ENCODE results near the gene RPS14. TPM values are rescaled to one million over a fixed set of nuclear protein-coding genes. Genes with fewer than 3 reads are reported as not detected.

The RPS14 gene
- total and polyA plus RNA-seq, 9 of the 15 experiments (the other 6 are each of a cell fraction or from before 2014, with no cell fraction given) = 1,824 to 5,983 (median 3,017) TPM

- DNase-seq (ENCODE audit: extremely low read depth in 1 of 4, low spot score in 3 of 4) (no peak), ATAC-seq (no peak), FAIRE-seq (no peak)
- Histone ChIP-seq H2AFZ (ENCODE audit: low read depth, low read length) (no peak overlapping the region), H3K27ac (ENCODE audit: extremely low read depth, low read depth, low read length) (no peak overlapping the region), H3K79me2 (ENCODE audit: control insufficient read depth, insufficient read depth, low read length) (peaks cover 30% of the 10 kb centered on the region), H3K4me2 (ENCODE audit: insufficient read depth, low read length) (no peak overlapping the region), H4K20me1 (replicated peaks; ENCODE audit: control insufficient read depth, insufficient read depth, low read length) (peaks cover 22% of the 10 kb centered on the region), H3K9ac (ENCODE audit: insufficient read depth in 1 of 2, low read depth in 2 of 2, low read length in 2 of 2) (no peak overlapping the region), H3K9me3 (replicated peaks; ENCODE audit: control insufficient read depth, insufficient read depth, low read depth, low read length) (no peaks in the 10 kb centered on the region), H3K9me1 (ENCODE audit: control insufficient read depth, insufficient read depth, low read length) (no peaks in the 10 kb centered on the region), H3K36me3 (ENCODE audit: control insufficient read depth, insufficient read depth, low read length) (peaks cover 29% of the 10 kb centered on the region), H3K27me3 (ENCODE audit: control insufficient read depth in 2 of 2, insufficient read depth in 2 of 2, low read length in 2 of 2) (no peaks in the 10 kb centered on the region), H3K4me1 (replicated peaks in 1 of 2; ENCODE audit: control insufficient read depth in 2 of 2, insufficient read depth in 2 of 2, low read length in 2 of 2) (peaks cover 8 to 17% of the 10 kb centered on the region in 2 experiments; a peak in 4 of 5 replicates), H3K4me3 (no peak overlapping the region)
- 0% methylated on average over 1 of the region's 1 CpG for WGBS (ENCODE audit: insufficient coverage, low coverage, missing lambda C conversion rate)
- no TSS peak for BruUV-seq (replicated peaks)
- intact Hi-C loops (cut with micrococcal nuclease) (loop anchor here (10.0 kb wide), 1 partner anchor 323 kb away; the partner anchor contains the start of gene SMIM3), in situ Hi-C loops (cut with MboI) (loop anchor here (10.0 kb wide), 2 partner anchors 203 to 393 kb away; partner anchors contain the start of gene IRGM)
- POLR2A ChIA-PET = interaction anchor here (0.9 to 1.0 kb wide), 2 partner anchors 34 to 87 kb away, joined by 3 to 4 read pairs; no protein-coding TSS in a partner anchor
- CTCF ChIA-PET (ENCODE audit: low intra/inter-chr PET ratio) = no interaction called here
- TF ChIP-seq KDM1A (IDR thresholded peaks at IDR 0.05) = 0 out of 4 replicates have a peak, but pooled peaks of 1 of the 2 experiments have one; percentile 15
- peak; percentile 80 for TF ChIP-seq RBM25 (IDR thresholded peaks at IDR 0.05; ENCODE audit: low read depth, low read length, severe bottlenecking)
- TF ChIP-seq ZNF224 (CRISPR knock-in tag; IDR thresholded peaks at IDR 0.05) = no peak
- TF ChIP-seq BCOR (IDR thresholded peaks at IDR 0.05) = peak; percentile 90
- peak; percentile 68 for TF ChIP-seq ADNP (tag; IDR thresholded peaks at IDR 0.05)
These were observed 2.1 kb upstream of the RPS14 start for GRCh38 chr5:150451594-150451993.

GRCh38 chr5:150448952-150449516 lies 505 bp downstream of the RPS14 start:
- peak overlapping the region; percentile 87 for H3K4me3 ChIP-seq
- H3K9me3 ChIP-seq (replicated peaks; ENCODE audit: control insufficient read depth, insufficient read depth, low read depth, low read length) = no peaks in the 10 kb centered on the region
- intact Hi-C loops (cut with micrococcal nuclease) (no loop called here), in situ Hi-C loops (cut with MboI) (no loop called here)
- CTCF ChIA-PET (ENCODE audit: low intra/inter-chr PET ratio) = interaction anchor here (0.6 to 1.7 kb wide), 2 partner anchors 52 to 96 kb away, joined by 4 to 5 read pairs; no protein-coding TSS in a partner anchor
- no peaks in the 10 kb centered on the region for H3K9me1 ChIP-seq (ENCODE audit: control insufficient read depth, insufficient read depth, low read length)
- 0% methylated on average over 31 of the region's 31 CpGs for WGBS (ENCODE audit: insufficient coverage, low coverage, missing lambda C conversion rate)
- H3K9ac ChIP-seq (ENCODE audit: insufficient read depth in 1 of 2, low read depth in 2 of 2, low read length in 2 of 2) = peak overlapping the region; percentile 97 to 98
- POLR2A ChIA-PET = interaction anchor here (0.5 to 1.5 kb wide), 15 partner anchors 8 to 760 kb away, joined by 3 to 8 read pairs (median 3); partner anchors contain the start of gene SMIM3
- ATAC-seq (peak; percentile 73), DNase-seq (ENCODE audit: extremely low read depth in 1 of 4, low spot score in 3 of 4) (peak in 2 of 4 experiments; percentile 31 to 33), FAIRE-seq (no peak)
- peak overlapping the region; percentile 95 for H3K4me2 ChIP-seq (ENCODE audit: insufficient read depth, low read length)
- H3K36me3 ChIP-seq (ENCODE audit: control insufficient read depth, insufficient read depth, low read length) = peaks cover 55% of the 10 kb centered on the region
- no peaks in the 10 kb centered on the region for H3K27me3 ChIP-seq (ENCODE audit: control insufficient read depth in 2 of 2, insufficient read depth in 2 of 2, low read length in 2 of 2)
- peaks cover 8 to 11% of the 10 kb centered on the region in 2 experiments; a peak in 4 of 5 replicates for H3K4me1 ChIP-seq (replicated peaks in 1 of 2; ENCODE audit: control insufficient read depth in 2 of 2, insufficient read depth in 2 of 2, low read length in 2 of 2)
- peaks cover 40% of the 10 kb centered on the region for H3K79me2 ChIP-seq (ENCODE audit: control insufficient read depth, insufficient read depth, low read length)
- H3K27ac ChIP-seq (ENCODE audit: extremely low read depth, low read depth, low read length) = peak overlapping the region; percentile 100
- peak overlapping the region; percentile 100 for H2AFZ ChIP-seq (ENCODE audit: low read depth, low read length)
- BruUV-seq (replicated peaks) = TSS peak; percentile 64
- peaks cover 31% of the 10 kb centered on the region for H4K20me1 ChIP-seq (replicated peaks; ENCODE audit: control insufficient read depth, insufficient read depth, low read length)
- no peak for TF ChIP-seq FOXM1 (IDR thresholded peaks at IDR 0.05; ENCODE audit: low read depth)
- peak; percentile 57 for TF ChIP-seq FOXM1 (CRISPR knock-in tag; IDR thresholded peaks at IDR 0.05; ENCODE audit: low read depth)
- no peak for TF ChIP-seq FOXJ2 (tag; IDR thresholded peaks at IDR 0.05)
- TF ChIP-seq TFAP4 (CRISPR knock-in tag; IDR thresholded peaks at IDR 0.05; ENCODE audit: borderline replicate concordance) = no peak
- no peak for TF ChIP-seq FOSL1 (tag; conservative IDR thresholded peaks at IDR 0.05)
- no peak for TF ChIP-seq ADNP (tag; IDR thresholded peaks at IDR 0.05)
- peak; percentile 44; the same call in 1 of the 2 replicates for TF ChIP-seq ZNF511 (CRISPR knock-in tag; IDR thresholded peaks at IDR 0.05)
- no peak for TF ChIP-seq NEUROD1 (IDR thresholded peaks at IDR 0.05; ENCODE audit: borderline replicate concordance, low read depth, low read length, partially characterized antibody)
- no peak for TF ChIP-seq ZNF316 (IDR thresholded peaks at IDR 0.05)
- no peak for TF ChIP-seq CGGBP1 (CRISPR knock-in tag; IDR thresholded peaks at IDR 0.05)
- TF ChIP-seq ZNF239 (CRISPR knock-in tag; IDR thresholded peaks at IDR 0.05) = no peak
